ENCODE data around the gene RPL7L1. TPM values are rescaled to one million over a fixed set of nuclear protein-coding genes. Genes with fewer than 3 reads are reported as not detected.
A peak's percentile ranks its signal among the peaks of the same experiment; 100 is the strongest.

The RPL7L1 gene
- total and polyA plus RNA-seq, 2 of the 13 experiments (the other 11 are each of a cell fraction or from before 2014, with no cell fraction given) = 51.6 to 179 TPM

GRCh38 chr6:42938987-42939809, 59.8 kb downstream of the RPL7L1 start (continued):
- no peak for TF ChIP-seq RNF219 (CRISPR knock-in tag; IDR thresholded peaks at IDR 0.05)
- peak; percentile 57; the same call in 1 of the 2 replicates for TF ChIP-seq ZNF788 (CRISPR knock-in tag; IDR thresholded peaks at IDR 0.05; ENCODE audit: borderline replicate concordance)
- no peak for TF ChIP-seq SMAD1 (CRISPR knock-in tag; IDR thresholded peaks at IDR 0.05; ENCODE audit: borderline replicate concordance, low read depth)
- no peak for TF ChIP-seq ZNF776 (CRISPR knock-in tag; IDR thresholded peaks at IDR 0.05)
- TF ChIP-seq HHEX (CRISPR knock-in tag; IDR thresholded peaks at IDR 0.05) = 0 out of 2 replicates have a peak, but pooled peaks have one; percentile 18
- TF ChIP-seq RFXANK (CRISPR knock-in tag; IDR thresholded peaks at IDR 0.05) = no peak
- peak; percentile 89 for TF ChIP-seq TBX2 (CRISPR knock-in tag; IDR thresholded peaks at IDR 0.05; ENCODE audit: borderline replicate concordance)
- TF ChIP-seq BRCA1 (CRISPR knock-in tag; IDR thresholded peaks at IDR 0.05) = no peak; the same call in 1 of the 2 replicates
- TF ChIP-seq ZNF496 (CRISPR knock-in tag; IDR thresholded peaks at IDR 0.05; ENCODE audit: insufficient replicate concordance) = no peak
- no peak for TF ChIP-seq ZNF660 (CRISPR knock-in tag; IDR thresholded peaks at IDR 0.05; ENCODE audit: borderline replicate concordance, low read depth)
- TF ChIP-seq ZNF18 (CRISPR knock-in tag; IDR thresholded peaks at IDR 0.05; ENCODE audit: insufficient replicate concordance) = peak; percentile 92
- peak; percentile 59 for TF ChIP-seq PHF8 (CRISPR knock-in tag; IDR thresholded peaks at IDR 0.05)
- TF ChIP-seq ZNF260 (CRISPR knock-in tag; IDR thresholded peaks at IDR 0.05; ENCODE audit: borderline replicate concordance, low read depth) = no peak
- TF ChIP-seq, protein P1, sequence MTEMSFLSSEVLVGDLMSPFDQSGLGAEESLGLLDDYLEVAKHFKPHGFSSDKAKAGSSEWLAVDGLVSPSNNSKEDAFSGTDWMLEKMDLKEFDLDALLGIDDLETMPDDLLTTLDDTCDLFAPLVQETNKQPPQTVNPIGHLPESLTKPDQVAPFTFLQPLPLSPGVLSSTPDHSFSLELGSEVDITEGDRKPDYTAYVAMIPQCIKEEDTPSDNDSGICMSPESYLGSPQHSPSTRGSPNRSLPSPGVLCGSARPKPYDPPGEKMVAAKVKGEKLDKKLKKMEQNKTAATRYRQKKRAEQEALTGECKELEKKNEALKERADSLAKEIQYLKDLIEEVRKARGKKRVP (CRISPR knock-in tag; IDR thresholded peaks at IDR 0.05) = no peak
- TF ChIP-seq ZBTB33 (CRISPR knock-in tag; IDR thresholded peaks at IDR 0.05) = no peak
- 0 out of 2 replicates have a peak, but pooled peaks have one; percentile 87 for TF ChIP-seq FOXO4 (CRISPR knock-in tag; conservative IDR thresholded peaks at IDR 0.05)
- peak; percentile 84; the same call in 1 of the 2 replicates for TF ChIP-seq SRY (CRISPR knock-in tag; IDR thresholded peaks at IDR 0.05)
- no peak for TF ChIP-seq SALL2 (CRISPR knock-in tag; IDR thresholded peaks at IDR 0.05)
- no peak for TF ChIP-seq TEF (CRISPR knock-in tag; IDR thresholded peaks at IDR 0.05)
- TF ChIP-seq MLLT10 (CRISPR knock-in tag; IDR thresholded peaks at IDR 0.05) = no peak
